AG10803 (cell line): ENCODE data around the gene TMEM40.
"Not testable (repeated sequence)": the region's sequence is repeated elsewhere in the genome, so short reads cannot be mapped to it uniquely, and the experiment has no call there.

Experiments used
- DNase-seq: peaks from one replicate; pipeline ENCODE4 v3.0.0; 2010; ENCODE audit warnings: low read depth
- H3K4me3 ChIP-seq: 2 replicates; pipeline ENCODE4 v1.5.1; 2011; ENCODE audit warnings: mild to moderate bottlenecking, low read length, control low read depth
- TF ChIP-seq, protein P1 (sequence below): conservative IDR thresholded peaks from 2 replicates; pipeline ENCODE4 v1.5.1; 2011; ENCODE audit warnings: mild to moderate bottlenecking, low read length, control low read depth, inconsistent platforms

Gene TMEM40

DNA sequence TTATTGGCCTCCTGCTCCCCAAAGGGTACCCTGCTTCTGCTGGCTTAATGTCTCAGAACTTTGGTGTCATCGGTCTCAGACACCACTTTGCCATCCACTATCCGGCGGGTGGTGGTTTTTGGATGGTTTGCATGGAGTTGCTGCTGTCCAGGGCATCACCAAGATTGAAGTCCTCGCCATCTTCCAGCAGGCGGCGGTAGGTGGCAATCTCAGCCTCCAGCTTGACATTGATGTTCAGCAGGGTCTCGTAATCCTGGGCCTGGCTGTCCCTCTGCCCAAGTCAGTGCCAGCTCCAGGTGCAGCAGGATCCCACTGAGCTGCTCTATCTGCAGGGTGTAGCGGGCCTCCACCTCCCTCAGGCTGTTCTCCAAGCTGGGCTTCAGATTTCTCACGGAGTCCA is 28.3 kb upstream of the TMEM40 start:
- TF ChIP-seq, protein P1, sequence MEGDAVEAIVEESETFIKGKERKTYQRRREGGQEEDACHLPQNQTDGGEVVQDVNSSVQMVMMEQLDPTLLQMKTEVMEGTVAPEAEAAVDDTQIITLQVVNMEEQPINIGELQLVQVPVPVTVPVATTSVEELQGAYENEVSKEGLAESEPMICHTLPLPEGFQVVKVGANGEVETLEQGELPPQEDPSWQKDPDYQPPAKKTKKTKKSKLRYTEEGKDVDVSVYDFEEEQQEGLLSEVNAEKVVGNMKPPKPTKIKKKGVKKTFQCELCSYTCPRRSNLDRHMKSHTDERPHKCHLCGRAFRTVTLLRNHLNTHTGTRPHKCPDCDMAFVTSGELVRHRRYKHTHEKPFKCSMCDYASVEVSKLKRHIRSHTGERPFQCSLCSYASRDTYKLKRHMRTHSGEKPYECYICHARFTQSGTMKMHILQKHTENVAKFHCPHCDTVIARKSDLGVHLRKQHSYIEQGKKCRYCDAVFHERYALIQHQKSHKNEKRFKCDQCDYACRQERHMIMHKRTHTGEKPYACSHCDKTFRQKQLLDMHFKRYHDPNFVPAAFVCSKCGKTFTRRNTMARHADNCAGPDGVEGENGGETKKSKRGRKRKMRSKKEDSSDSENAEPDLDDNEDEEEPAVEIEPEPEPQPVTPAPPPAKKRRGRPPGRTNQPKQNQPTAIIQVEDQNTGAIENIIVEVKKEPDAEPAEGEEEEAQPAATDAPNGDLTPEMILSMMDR, result peak; percentile 57
- peak; percentile 31 for DNase-seq

GRCh38 chr3:12785096-12785495 is 26.0 kb upstream of the TMEM40 start:
- no peak for DNase-seq
- no peak overlapping the region for H3K4me3 ChIP-seq
- TF ChIP-seq, protein P1, result no peak

More for the DNA sequence above, 28.3 kb upstream of the TMEM40 start:
- H3K4me3 ChIP-seq, result not testable (repeated sequence)

- no peak for DNase-seq
- TF ChIP-seq, protein P1, result no peak
Measured at GRCh38 chr3:12782172-12782815, 23.2 kb upstream of the TMEM40 start.

DNA sequence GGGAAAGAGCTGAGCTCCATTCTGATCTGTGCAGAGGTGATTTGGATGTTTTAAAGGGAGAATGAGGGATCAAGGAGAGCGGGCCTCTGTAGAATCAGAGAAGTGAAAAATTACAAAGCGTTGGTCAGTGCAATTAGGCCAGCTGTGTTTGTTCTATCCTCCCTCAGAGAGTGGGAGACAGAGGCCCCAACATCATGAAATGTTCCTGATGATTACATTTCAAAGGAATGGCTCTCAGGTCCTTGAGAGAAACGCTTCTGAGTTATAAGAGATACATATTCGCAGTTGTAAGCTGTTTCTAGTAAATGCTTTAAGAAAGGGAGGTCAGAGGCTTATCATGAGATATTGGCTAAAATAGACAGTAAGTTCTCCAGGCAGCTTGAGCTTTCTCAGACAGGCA is 21.7 kb upstream of the TMEM40 start:
- no peak for DNase-seq
- no peak overlapping the region for H3K4me3 ChIP-seq
- TF ChIP-seq, protein P1, result no peak

More at GRCh38 chr3:12782172-12782815, 23.2 kb upstream of the TMEM40 start:
- H3K4me3 ChIP-seq, result no peak overlapping the region

- TF ChIP-seq, protein P1, result no peak
- no peak for DNase-seq
Measured at GRCh38 chr3:12777171-12777570, 18.1 kb upstream of the TMEM40 start.

GRCh38 chr3:12775970-12776369 is 16.9 kb upstream of the TMEM40 start:
- not testable (repeated sequence) for DNase-seq, H3K4me3 ChIP-seq

More at GRCh38 chr3:12777171-12777570, 18.1 kb upstream of the TMEM40 start:
- no peak overlapping the region for H3K4me3 ChIP-seq

DNA sequence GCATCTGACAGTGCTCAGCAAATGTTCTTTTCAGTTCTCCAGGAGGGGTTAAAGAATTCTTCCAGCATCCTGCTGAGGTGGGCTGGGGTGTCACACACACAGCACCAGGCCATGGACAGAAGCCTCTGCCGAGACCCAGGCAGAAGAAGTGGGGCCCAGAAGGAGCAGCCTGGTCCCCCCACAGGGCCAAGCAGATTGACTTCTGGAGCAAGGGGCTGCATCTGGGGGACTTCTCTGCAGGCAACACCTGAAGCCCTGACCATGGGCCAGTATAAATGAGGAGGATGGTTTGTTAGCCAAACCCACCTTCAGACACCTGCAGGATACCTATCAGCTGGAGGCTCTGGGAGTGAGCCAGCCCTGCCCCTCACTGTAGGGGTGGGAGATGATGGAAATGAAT is 16.2 kb upstream of the TMEM40 start:
- no peak for DNase-seq
- TF ChIP-seq, protein P1, result no peak
- no peak overlapping the region for H3K4me3 ChIP-seq

DNA sequence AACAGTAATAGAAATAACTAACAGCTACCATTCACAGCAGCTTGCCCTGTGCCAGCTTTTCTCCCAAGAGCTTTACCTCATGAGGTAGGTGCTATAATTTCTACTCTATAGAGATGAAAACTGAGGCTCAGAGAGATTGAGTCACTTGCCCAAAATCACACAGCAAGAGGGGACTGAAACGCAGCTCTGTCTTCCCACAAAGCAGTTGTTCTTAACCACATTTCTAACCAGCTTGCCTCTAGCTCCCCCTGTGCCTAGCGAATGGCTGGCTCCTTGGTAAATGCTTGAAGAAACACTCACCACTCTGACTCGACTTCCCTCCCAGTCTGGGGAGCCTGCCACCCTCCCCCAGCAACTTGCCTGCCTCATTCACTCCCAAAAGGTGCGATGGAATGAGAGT is 15.6 kb upstream of the TMEM40 start:
- H3K4me3 ChIP-seq, result no peak overlapping the region
- DNase-seq, result no peak
- TF ChIP-seq, protein P1, result no peak
